ENCODE data around the gene ERC1. TPM values are rescaled to one million over a fixed set of nuclear protein-coding genes. Genes with fewer than 3 reads are reported as not detected.

The ERC1 gene
- total and polyA plus RNA-seq, 2 of the 4 experiments (the other 2 are of a cell fraction) = 11.6 to 25.6 TPM

GRCh38 chr12:1369460-1369859 is 378.4 kb downstream of the ERC1 start:
- no TSS peak for BruUV-seq (replicated peaks)
- Histone ChIP-seq H3K56ac (ENCODE audit: extremely low read depth, insufficient read depth, low read length) (no peak overlapping the region), H3K4ac (ENCODE audit: low read depth, low read length) (no peak overlapping the region), H2BK20ac (ENCODE audit: low read depth, low read length) (no peak overlapping the region), H3K18ac (ENCODE audit: low read depth, low read length) (no peak overlapping the region), H2BK5ac (ENCODE audit: low read depth, low read length, poor library complexity, severe bottlenecking) (no peak overlapping the region), H3K23ac (ENCODE audit: low read depth, low read length) (no peak overlapping the region), H4K5ac (ENCODE audit: low read depth, low read length) (no peak overlapping the region), H3K14ac (replicated peaks; ENCODE audit: low read depth, low read length) (no peak overlapping the region), H2AK5ac (ENCODE audit: low read depth, low read length) (no peak overlapping the region), H3K27ac (ENCODE audit: insufficient read depth, low read length) (no peak overlapping the region), H2AFZ (replicated peaks; ENCODE audit: low read length, poor library complexity) (no peak overlapping the region), H3K9me1 (ENCODE audit: insufficient read depth, low read length) (no peaks in the 10 kb centered on the region), H3K9me3 (ENCODE audit: control insufficient read depth, insufficient read depth, low read length) (no peaks in the 10 kb centered on the region), H3K4me2 (ENCODE audit: low read depth, low read length) (no peak overlapping the region), H3K79me1 (ENCODE audit: low read depth in 1 of 2, low read length in 2 of 2) (peaks cover 4% of the 10 kb centered on the region in 2 experiments; a peak in 1 of 4 replicates), H4K20me1 (ENCODE audit: insufficient read depth, low read length) (no peaks in the 10 kb centered on the region), H2AK9ac (replicated peaks; ENCODE audit: low read depth, low read length, poor library complexity) (no peak overlapping the region), H3K27me3 (ENCODE audit: control insufficient read depth, insufficient read depth, low read length) (no peaks in the 10 kb centered on the region), H3K36me3 (ENCODE audit: control insufficient read depth, insufficient read depth, low read length) (peaks cover 6% of the 10 kb centered on the region), H4K91ac (ENCODE audit: insufficient read depth, low read depth, low read length) (no peak overlapping the region), H3K4me1 (ENCODE audit: control insufficient read depth, insufficient read depth, low read length) (peaks cover 2% of the 10 kb centered on the region), H3K9ac (ENCODE audit: low read depth, low read length) (no peak overlapping the region), H3K4me3 (ENCODE audit: insufficient read depth, low read depth, low read length) (no peak overlapping the region), H2BK120ac (ENCODE audit: low read depth, low read length) (no peak overlapping the region), H4K8ac (ENCODE audit: low read depth in 2 of 2, low read length in 2 of 2) (no peak overlapping the region), H2BK15ac (ENCODE audit: low read depth, low read length) (no peak overlapping the region)
- in situ Hi-C loops (cut with MboI; ENCODE audit: low sequenced_read_pairs) (no loop called here), dilution Hi-C loops (cut with HindIII; ENCODE audit: low sequenced_read_pairs, unreplicated experiment) (no loop called here), intact Hi-C loops (cut with micrococcal nuclease) (no loop called here)
- CTCF ChIA-PET = interaction anchor here (1.2 kb wide), 1 partner anchor 251 kb away, joined by 3 read pairs; no protein-coding TSS in a partner anchor
- DNase-seq (no peak), ATAC-seq (ENCODE audit: low read depth) (no peak)
- POLR2A ChIA-PET (ENCODE audit: unreplicated experiment) = no interaction called here
- TF ChIP-seq CTCF (conservative IDR thresholded peaks at IDR 0.05; ENCODE audit: low read depth, low read length) (no peak), RAD21 (IDR thresholded peaks at IDR 0.05; ENCODE audit: low read length) (no peak), MAZ (IDR thresholded peaks at IDR 0.05; ENCODE audit: borderline replicate concordance, low read depth, low read length) (no peak), NFE2L2 (IDR thresholded peaks at IDR 0.05; ENCODE audit: low read depth, low read length) (no peak), ELK1 (IDR thresholded peaks at IDR 0.05; ENCODE audit: borderline replicate concordance, low read depth, low read length) (no peak), POLR2A (IDR thresholded peaks at IDR 0.05; ENCODE audit: low read depth, low read length) (no peak), CHD1 (IDR thresholded peaks at IDR 0.05; ENCODE audit: low read depth, low read length) (no peak), RFX5 (IDR thresholded peaks at IDR 0.05; ENCODE audit: low read depth, low read length) (no peak), FOS (IDR thresholded peaks at IDR 0.05; ENCODE audit: low read depth, low read length) (no peak), MXI1 (IDR thresholded peaks at IDR 0.05; ENCODE audit: borderline replicate concordance, low read depth, low read length) (no peak), RCOR1 (IDR thresholded peaks at IDR 0.05; ENCODE audit: insufficient replicate concordance, low read length) (no peak), BHLHE40 (IDR thresholded peaks at IDR 0.05; ENCODE audit: low read depth, low read length) (no peak), MAFK (IDR thresholded peaks at IDR 0.05; ENCODE audit: low read depth, low read length) (no peak)
- no CpG with 5 or more reads among the region's 5 CpGs for WGBS, 2 experiments (ENCODE audit: extremely low coverage in 2 of 2, insufficient read length in 1 of 2)
